ENCODE measurements around the gene SPACA6. TPM values are rescaled to one million over a fixed set of nuclear protein-coding genes. Genes with fewer than 3 reads are reported as not detected.

SPACA6 gene, protein sequence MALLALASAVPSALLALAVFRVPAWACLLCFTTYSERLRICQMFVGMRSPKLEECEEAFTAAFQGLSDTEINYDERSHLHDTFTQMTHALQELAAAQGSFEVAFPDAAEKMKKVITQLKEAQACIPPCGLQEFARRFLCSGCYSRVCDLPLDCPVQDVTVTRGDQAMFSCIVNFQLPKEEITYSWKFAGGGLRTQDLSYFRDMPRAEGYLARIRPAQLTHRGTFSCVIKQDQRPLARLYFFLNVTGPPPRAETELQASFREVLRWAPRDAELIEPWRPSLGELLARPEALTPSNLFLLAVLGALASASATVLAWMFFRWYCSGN
- total RNA-seq (ENCODE audit: low replicate concordance): 8.5 and 12.8 TPM in 2 replicates

DNA sequence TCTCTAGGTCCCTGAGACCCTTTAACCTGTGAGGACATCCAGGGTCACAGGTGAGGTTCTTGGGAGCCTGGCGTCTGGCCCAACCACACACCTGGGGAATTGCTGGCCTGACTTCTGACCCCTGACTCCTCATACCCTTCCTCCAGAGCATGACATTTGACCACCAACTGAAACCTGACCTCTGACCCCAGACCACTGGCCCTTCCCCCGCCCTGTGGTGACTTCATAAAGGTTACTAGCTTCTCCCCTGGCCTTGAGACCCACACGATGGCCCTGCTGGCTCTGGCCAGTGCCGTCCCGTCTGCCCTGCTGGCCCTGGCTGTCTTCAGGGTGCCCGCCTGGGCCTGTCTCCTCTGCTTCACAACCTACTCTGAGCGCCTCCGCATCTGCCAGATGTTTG is at the start of gene SPACA6:
TSS of gene SPACA6 (plus strand) at position 71 of the 400 bp plus-strand sequence. CDS start at position 268, 197 bp downstream.

DNA sequence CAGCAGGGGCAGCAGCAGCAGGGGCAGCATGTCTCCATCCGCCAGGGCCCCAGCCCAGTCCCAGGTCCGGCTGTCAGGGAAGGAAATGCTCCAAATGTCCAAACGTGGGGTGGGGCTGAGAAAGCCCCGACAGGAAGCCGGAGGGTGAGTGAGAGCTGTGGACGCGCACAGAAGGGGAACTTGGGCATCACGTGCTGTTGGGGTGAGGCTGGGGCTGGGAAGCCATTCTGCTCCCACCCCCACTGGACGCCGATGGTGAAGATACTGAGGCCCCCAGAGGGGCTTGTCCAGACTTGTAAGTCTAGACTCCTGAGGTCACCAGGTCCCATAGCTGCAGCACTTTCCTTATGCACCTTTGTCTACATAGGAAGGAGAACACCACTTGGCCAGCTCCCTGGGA is 46.4 kb upstream of the SPACA6 start, which contains the start of gene SIGLEC14:
TSS of gene SIGLEC14 (minus strand) at position 96 of the 400 bp plus-strand sequence. CDS start at position 30, 66 bp downstream.

DNA sequence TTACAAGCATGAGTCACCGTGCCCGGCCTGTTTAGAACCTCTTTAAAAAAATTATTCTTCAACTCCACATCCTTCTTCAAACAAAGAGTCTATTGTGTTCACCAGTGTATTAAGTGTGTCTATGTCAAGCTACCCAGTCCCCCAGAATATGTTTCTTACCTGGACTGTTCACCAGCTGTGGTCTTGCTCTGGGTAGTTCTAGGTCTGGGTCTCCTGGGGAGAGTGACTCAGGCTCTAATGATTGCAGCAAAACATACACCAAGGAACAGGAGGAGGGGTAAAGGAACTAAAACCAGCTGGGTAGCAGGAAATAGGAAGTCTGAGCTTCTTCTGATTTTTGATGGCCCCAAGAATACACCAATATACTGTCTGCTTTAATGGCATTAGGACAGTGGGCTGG is 58.5 kb downstream of the SPACA6 start, which contains the start of gene FPR1:
TSS of gene FPR1 (minus strand) at position 224 of the 400 bp plus-strand sequence. CDS start 4,884 bp downstream, outside the sequence.

Other genes starting within 250 kb of the SPACA6 start
- gene SIGLEC8, start 234.9 kb upstream of the SPACA6 start, total RNA-seq (ENCODE audit: low replicate concordance): not detected in 2 replicates
- gene CEACAM18, start 214.8 kb upstream of the SPACA6 start, total RNA-seq (ENCODE audit: low replicate concordance): not detected in 2 replicates
- not detected in 2 replicates for gene SIGLEC12, start 191.5 kb upstream of the SPACA6 start, total RNA-seq (ENCODE audit: low replicate concordance)
- gene SIGLEC6, start 161.7 kb upstream of the SPACA6 start, total RNA-seq (ENCODE audit: low replicate concordance): not detected in 2 replicates
- 2.1 and 11.2 TPM in 2 replicates for gene ZNF175, start 122.0 kb upstream of the SPACA6 start, total RNA-seq (ENCODE audit: low replicate concordance)
- gene SIGLEC5, start 62.9 kb upstream of the SPACA6 start, total RNA-seq (ENCODE audit: low replicate concordance): not detected in 2 replicates
- gene SIGLEC14, start 46.5 kb upstream of the SPACA6 start, total RNA-seq (ENCODE audit: low replicate concordance): not detected in 2 replicates
- gene HAS1, start 30.7 kb downstream of the SPACA6 start, total RNA-seq (ENCODE audit: low replicate concordance): 0.08 and 0.23 TPM in 2 replicates
- 0.47 TPM in 1 of 2 replicates, not detected in the other for gene FPR1, start 58.5 kb downstream of the SPACA6 start, total RNA-seq (ENCODE audit: low replicate concordance)
- gene FPR2, start 67.8 kb downstream of the SPACA6 start, total RNA-seq (ENCODE audit: low replicate concordance): not detected in 2 replicates
- gene FPR3, start 101.8 kb downstream of the SPACA6 start, total RNA-seq (ENCODE audit: low replicate concordance): 0.23 TPM in 1 of 2 replicates, not detected in the other
- 7.1 and 8.7 TPM in 2 replicates for gene ZNF577, start 194.6 kb downstream of the SPACA6 start, total RNA-seq (ENCODE audit: low replicate concordance)
- 4.9 and 8.1 TPM in 2 replicates for gene ZNF649, start 211.7 kb downstream of the SPACA6 start, total RNA-seq (ENCODE audit: low replicate concordance)
- gene ZNF613, start 234.1 kb downstream of the SPACA6 start, total RNA-seq (ENCODE audit: low replicate concordance): 5.6 and 8.1 TPM in 2 replicates

All from smooth muscle cell of the coronary artery (primary cell).